BJ (cell line): ENCODE measurements around the gene OAS2. TPM values are rescaled to one million over a fixed set of nuclear protein-coding genes. Genes with fewer than 3 reads are reported as not detected.

Source experiments
- CTCF ChIA-PET: fragments of 350-600 bp; formaldehyde crosslinking; extraction: SDS; loops from one replicate; lab custom pipeline; 2021; ENCODE audit warnings: antibody characterized with exemption, inconsistent platforms; lab: Yijun Ruan, JAX
- POLR2A ChIA-PET: fragments of 300-600 bp; sonication (Branson Sonifier 250); formaldehyde crosslinking; extraction: SDS; loops from one replicate; lab custom pipeline; 2021; ENCODE audit warnings: antibody characterized with exemption; lab: Charles Lee
- DNase-seq: peaks from one replicate; pipeline ENCODE4 v3.0.0-alpha.2; 2011; ENCODE audit warnings: low read depth
- H3K27me3 ChIP-seq: 2 replicates; pipeline ENCODE4 v1.6.0; 2011; ENCODE audit warnings: low read length; ENCODE audit not compliant: control insufficient read depth, insufficient read depth
- H3K36me3 ChIP-seq: 2 replicates; pipeline ENCODE4 v1.5.1; 2011; ENCODE audit warnings: low read length; ENCODE audit not compliant: control insufficient read depth, insufficient read depth
- H3K4me3 ChIP-seq: 2 replicates; pipeline ENCODE4 v1.5.1; 2011; ENCODE audit warnings: low read depth, mild to moderate bottlenecking, control low read depth, low read length
- polyA plus RNA-seq: library from polyadenylated mRNA; depleted of rRNA; stranded (reverse); fragments of >200 nt; gene quantifications from 2 replicates; pipeline ENCODE4 v1.2.3, GENCODE V29; 2011
- TF ChIP-seq, protein P1 (sequence below): IDR thresholded peaks from 2 replicates; pipeline ENCODE4 v1.5.1; 2011; ENCODE audit warnings: low read depth, mild to moderate bottlenecking, control low read depth, inconsistent platforms, low read length, moderate library complexity; ENCODE audit not compliant: insufficient read depth

OAS2 gene
- polyA plus RNA-seq, 1 experiment: 1.2 TPM

GRCh38 chr12:113000433-113000832 lies 22.1 kb downstream of the OAS2 start:
- TF ChIP-seq, protein P1, sequence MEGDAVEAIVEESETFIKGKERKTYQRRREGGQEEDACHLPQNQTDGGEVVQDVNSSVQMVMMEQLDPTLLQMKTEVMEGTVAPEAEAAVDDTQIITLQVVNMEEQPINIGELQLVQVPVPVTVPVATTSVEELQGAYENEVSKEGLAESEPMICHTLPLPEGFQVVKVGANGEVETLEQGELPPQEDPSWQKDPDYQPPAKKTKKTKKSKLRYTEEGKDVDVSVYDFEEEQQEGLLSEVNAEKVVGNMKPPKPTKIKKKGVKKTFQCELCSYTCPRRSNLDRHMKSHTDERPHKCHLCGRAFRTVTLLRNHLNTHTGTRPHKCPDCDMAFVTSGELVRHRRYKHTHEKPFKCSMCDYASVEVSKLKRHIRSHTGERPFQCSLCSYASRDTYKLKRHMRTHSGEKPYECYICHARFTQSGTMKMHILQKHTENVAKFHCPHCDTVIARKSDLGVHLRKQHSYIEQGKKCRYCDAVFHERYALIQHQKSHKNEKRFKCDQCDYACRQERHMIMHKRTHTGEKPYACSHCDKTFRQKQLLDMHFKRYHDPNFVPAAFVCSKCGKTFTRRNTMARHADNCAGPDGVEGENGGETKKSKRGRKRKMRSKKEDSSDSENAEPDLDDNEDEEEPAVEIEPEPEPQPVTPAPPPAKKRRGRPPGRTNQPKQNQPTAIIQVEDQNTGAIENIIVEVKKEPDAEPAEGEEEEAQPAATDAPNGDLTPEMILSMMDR: no peak
- Histone ChIP-seq H3K36me3 (no peaks in the 10 kb centered on the region), H3K4me3 (no peak overlapping the region), H3K27me3 (no peaks in the 10 kb centered on the region; the same call in 1 of the 2 replicates)
- CTCF ChIA-PET: interaction anchor here (1.8 kb wide), 1 partner anchor 7 kb away, joined by 10 read pairs; no protein-coding TSS in a partner anchor
- POLR2A ChIA-PET: no interaction called here
- DNase-seq: no peak

- TF ChIP-seq, protein P1: no peak
- no peak for DNase-seq
- ChIA-PET CTCF (interaction anchor here (0.9 to 1.8 kb wide), 2 partner anchors 9 to 28 kb away, joined by 4 to 10 read pairs; no protein-coding TSS in a partner anchor), POLR2A (no interaction called here)
- no peaks in the 10 kb centered on the region; the same call in none of the 2 replicates for H3K27me3 ChIP-seq
- no peaks in the 10 kb centered on the region for H3K36me3 ChIP-seq
- no peak overlapping the region for H3K4me3 ChIP-seq
These were observed 23.8 kb downstream of the OAS2 start for GRCh38 chr12:113002155-113002554.

DNA sequence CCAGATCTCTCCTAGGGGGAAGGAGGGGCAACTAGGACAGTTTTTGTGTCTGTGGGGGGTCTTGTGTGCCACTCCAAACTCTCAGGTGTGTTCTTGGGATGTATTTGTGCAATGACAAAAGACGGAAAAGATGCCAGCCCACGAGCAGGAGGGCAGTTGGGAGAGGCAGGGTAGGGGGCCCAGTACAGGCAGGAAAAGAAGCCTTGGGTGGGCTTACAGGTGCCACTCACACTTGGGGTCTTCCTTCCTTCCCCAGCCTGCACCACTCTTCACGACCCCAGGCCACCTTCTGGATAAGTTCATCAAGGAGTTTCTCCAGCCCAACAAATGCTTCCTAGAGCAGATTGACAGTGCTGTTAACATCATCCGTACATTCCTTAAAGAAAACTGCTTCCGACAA lies 24.4 kb downstream of the OAS2 start:
- ChIA-PET POLR2A (no interaction called here), CTCF (interaction anchor here (0.9 kb wide), 1 partner anchor 10 kb away, joined by 3 read pairs; no protein-coding TSS in a partner anchor)
- no peak for DNase-seq
- H3K36me3 ChIP-seq: no peaks in the 10 kb centered on the region
- H3K27me3 ChIP-seq: no peaks in the 10 kb centered on the region; the same call in 1 of the 2 replicates
- H3K4me3 ChIP-seq: no peak overlapping the region
- TF ChIP-seq, protein P1: no peak

GRCh38 chr12:113003636-113004035 lies 25.3 kb downstream of the OAS2 start:
- no peaks in the 10 kb centered on the region; the same call in 1 of the 2 replicates for H3K27me3 ChIP-seq
- no peak overlapping the region for H3K4me3 ChIP-seq
- TF ChIP-seq, protein P1: no peak
- H3K36me3 ChIP-seq: no peaks in the 10 kb centered on the region
- ChIA-PET POLR2A (no interaction called here), CTCF (interaction anchor here (0.9 kb wide), 1 partner anchor 11 kb away, joined by 3 read pairs; no protein-coding TSS in a partner anchor)
- no peak for DNase-seq

DNA sequence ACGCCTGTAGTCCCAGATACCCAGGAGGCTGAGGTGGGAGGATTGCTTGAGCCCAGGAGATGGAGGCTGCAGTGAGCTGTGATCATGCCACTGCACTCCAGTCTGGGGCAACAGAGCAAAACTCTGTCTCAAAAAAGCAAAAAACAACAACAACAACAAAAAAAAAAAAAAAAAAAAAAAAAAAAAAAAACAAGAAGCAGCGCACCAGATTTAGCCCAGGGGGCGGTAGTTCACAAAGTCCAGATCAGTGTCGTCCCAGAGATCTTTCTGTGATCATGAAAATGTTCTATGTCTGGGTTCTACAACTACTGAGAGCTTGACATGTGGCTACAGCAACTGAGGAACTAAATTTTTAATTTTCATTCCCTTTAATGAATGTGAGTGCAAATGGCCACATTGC lies 27.4 kb downstream of the OAS2 start:
- POLR2A ChIA-PET: no interaction called here

More for the DNA sequence above, 27.4 kb downstream of the OAS2 start:
- no peak for DNase-seq
- TF ChIP-seq, protein P1: peak; percentile 37
- H3K36me3 ChIP-seq: no peaks in the 10 kb centered on the region
- no peak overlapping the region for H3K4me3 ChIP-seq
- CTCF ChIA-PET: interaction anchor here (2.1 to 3.6 kb wide), 2 partner anchors 13 to 24 kb away, joined by 9 to 23 read pairs; no protein-coding TSS in a partner anchor
- no peaks in the 10 kb centered on the region; the same call in 1 of the 2 replicates for H3K27me3 ChIP-seq
